Upper lobe of right lung (tissue), 1 donor: ENCODE results near the gene ZDHHC21. TPM values are rescaled to one million over a fixed set of nuclear protein-coding genes. Genes with fewer than 3 reads are reported as not detected.

Experiments
- ATAC-seq: fragments of 200-7000 bp; cut with Tn5 transposase; one replicate; pipeline ENCODE4 v1.9.1; 2020; ENCODE audit warnings: mild to moderate bottlenecking, moderate library complexity
- DNase-seq: peaks from one replicate; pipeline ENCODE4 v3.0.0-alpha.2; 2020
- H3K27ac ChIP-seq: fragments of 200-600 bp; one replicate; pipeline ENCODE4 v1.8.0; 2022
- H3K27me3 ChIP-seq: fragments of 200-600 bp; one replicate; pipeline ENCODE4 v1.8.0; 2022; ENCODE audit warnings: mild to moderate bottlenecking
- H3K36me3 ChIP-seq: fragments of 200-600 bp; one replicate; pipeline ENCODE4 v1.8.0; 2022
- H3K4me1 ChIP-seq: fragments of 200-600 bp; one replicate; pipeline ENCODE4 v1.8.0; 2022
- H3K4me3 ChIP-seq: fragments of 200-600 bp; one replicate; pipeline ENCODE4 v1.8.0; 2022; ENCODE audit warnings: mild to moderate bottlenecking
- H3K9me3 ChIP-seq: fragments of 200-600 bp; one replicate; pipeline ENCODE4 v1.8.0; 2022
- intact Hi-C: fragments of 100-400 bp; cut with DNase I; formaldehyde crosslinking; loops from one replicate; pipeline ENCODE4 v1.11.0; 2022
- total RNA-seq: library from RNA; stranded (reverse); fragmentation: NEBNext Ultra II Directional; extraction: Animal tissue kit (Norgen Biotek cat#: 25700); gene quantifications from one replicate; pipeline ENCODE4 v1.2.1, GENCODE V29; 2021
- TF ChIP-seq, protein P1 (sequence below): fragments of 200-600 bp; IDR thresholded peaks from one replicate; pipeline ENCODE4 v1.8.0; 2022; ENCODE audit warnings: antibody characterized with exemption
- donor health status: DM: no; HTN: yes; CAD: no; lungs with severe emphysema.

ZDHHC21 gene
- total RNA-seq, 1 donor from 2014 or later, result 20.7 TPM

DNA sequence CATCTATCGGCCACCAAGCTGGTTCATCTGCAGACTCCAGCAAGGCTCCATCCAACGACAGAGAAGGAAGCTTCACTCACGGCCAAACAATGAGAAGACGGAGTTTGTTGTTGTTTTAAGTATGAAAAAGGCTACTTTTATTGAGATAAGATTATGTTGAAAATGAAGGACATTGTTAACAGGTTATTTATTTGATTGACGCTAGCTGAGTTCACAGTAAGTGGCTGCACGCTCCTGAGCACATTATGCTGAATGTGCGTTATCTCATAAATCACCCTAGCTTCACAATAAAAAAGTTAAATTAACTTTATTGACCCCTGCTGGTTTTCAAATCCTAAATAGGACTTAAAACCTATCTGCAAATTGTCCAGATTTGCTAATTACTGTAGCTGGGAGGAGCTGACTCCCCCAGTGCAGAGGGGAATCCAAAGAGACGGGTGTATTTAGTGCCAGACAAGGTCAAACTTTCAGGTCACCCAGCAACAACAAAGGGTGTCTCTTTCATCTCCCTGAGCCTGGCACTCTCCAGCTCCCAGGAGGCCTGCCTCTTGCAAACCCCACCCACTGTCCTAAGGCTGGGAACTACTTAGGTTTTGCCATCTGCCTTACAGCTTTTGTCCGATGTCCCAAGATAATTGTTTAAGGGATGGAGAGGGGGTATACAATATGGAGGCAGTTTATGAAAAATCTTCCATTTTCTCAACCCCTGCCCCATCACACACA is 129.2 kb downstream of the ZDHHC21 start:
- ATAC-seq (no peak), DNase-seq (no peak)
- intact Hi-C loops, result no loop called here
- Histone ChIP-seq H3K4me3 (no peak overlapping the region), H3K27me3 (no peaks in the 10 kb centered on the region), H3K36me3 (no peaks in the 10 kb centered on the region), H3K9me3 (no peaks in the 10 kb centered on the region), H3K27ac (no peak overlapping the region), H3K4me1 (no peaks in the 10 kb centered on the region)
- TF ChIP-seq, protein P1, sequence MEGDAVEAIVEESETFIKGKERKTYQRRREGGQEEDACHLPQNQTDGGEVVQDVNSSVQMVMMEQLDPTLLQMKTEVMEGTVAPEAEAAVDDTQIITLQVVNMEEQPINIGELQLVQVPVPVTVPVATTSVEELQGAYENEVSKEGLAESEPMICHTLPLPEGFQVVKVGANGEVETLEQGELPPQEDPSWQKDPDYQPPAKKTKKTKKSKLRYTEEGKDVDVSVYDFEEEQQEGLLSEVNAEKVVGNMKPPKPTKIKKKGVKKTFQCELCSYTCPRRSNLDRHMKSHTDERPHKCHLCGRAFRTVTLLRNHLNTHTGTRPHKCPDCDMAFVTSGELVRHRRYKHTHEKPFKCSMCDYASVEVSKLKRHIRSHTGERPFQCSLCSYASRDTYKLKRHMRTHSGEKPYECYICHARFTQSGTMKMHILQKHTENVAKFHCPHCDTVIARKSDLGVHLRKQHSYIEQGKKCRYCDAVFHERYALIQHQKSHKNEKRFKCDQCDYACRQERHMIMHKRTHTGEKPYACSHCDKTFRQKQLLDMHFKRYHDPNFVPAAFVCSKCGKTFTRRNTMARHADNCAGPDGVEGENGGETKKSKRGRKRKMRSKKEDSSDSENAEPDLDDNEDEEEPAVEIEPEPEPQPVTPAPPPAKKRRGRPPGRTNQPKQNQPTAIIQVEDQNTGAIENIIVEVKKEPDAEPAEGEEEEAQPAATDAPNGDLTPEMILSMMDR, result no peak

DNA sequence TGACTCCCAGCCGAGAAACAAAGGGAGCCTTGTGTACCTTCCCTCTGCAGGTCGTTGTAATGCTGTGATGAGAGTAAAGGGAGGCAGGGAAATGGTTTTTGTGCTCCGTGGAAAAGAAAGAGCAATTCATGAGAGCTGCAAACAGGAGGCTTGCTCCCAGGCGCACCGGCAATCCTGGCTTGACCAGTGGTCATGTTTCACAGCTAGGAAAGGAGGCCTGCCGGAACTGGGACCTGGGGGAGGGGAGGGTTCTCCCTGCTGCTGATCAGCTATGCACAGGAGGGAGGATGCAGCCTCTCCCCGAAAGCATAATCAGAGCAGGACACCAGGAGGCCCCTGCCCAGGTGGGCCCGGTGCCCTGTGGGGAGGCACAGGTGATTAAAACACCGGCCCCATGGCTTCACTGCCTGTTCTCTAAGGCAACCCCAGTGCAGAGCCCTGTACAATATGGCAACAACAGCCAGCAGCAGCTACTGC is 131.3 kb downstream of the ZDHHC21 start:
- Histone ChIP-seq H3K4me1 (no peaks in the 10 kb centered on the region), H3K9me3 (no peaks in the 10 kb centered on the region), H3K4me3 (no peak overlapping the region), H3K27me3 (no peaks in the 10 kb centered on the region), H3K36me3 (no peaks in the 10 kb centered on the region), H3K27ac (no peak overlapping the region)
- no peak for DNase-seq
- no peak for ATAC-seq
- TF ChIP-seq, protein P1, result no peak
- intact Hi-C loops, result no loop called here

Other genes with a start within 250 kb of the ZDHHC21 start
- gene CER1, start 29.3 kb upstream of the ZDHHC21 start, total RNA-seq, result not detected
- 7.0 TPM for gene FREM1, start 217.0 kb upstream of the ZDHHC21 start, total RNA-seq